ENCODE data around the gene MED8. TPM values are rescaled to one million over a fixed set of nuclear protein-coding genes. Genes with fewer than 3 reads are reported as not detected.

MED8 gene
- total and polyA plus RNA-seq, 2 of the 13 experiments (the other 11 are each of a cell fraction or from before 2014, with no cell fraction given), result 16.9 to 77.4 TPM

DNA sequence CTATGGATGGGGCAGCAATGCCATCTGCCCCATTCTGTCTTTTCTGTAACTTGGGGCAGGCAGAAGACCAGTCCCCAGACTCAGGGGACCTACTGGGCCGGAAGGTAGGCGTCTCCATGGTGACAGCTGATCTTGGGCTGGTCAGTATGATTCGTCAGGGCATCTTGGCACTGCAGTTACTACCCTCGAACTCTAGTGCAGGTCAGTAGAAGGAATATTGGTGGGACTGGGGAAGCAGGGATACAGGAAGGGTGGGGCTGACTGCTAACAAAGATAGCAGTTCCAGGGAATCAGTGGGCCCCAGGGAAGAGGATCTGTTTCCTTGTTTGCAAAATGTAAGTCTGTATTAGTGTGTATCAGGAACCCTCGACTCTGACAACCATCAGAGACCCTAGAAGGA is 26.3 kb upstream of the MED8 start:
- Histone ChIP-seq H3K27me3 (ENCODE audit: control insufficient read depth in 1 of 2, insufficient read depth in 2 of 2, low read length in 2 of 2) (no peaks in the 10 kb centered on the region), H2AFZ (ENCODE audit: low read length) (no peak overlapping the region), H4K20me1 (ENCODE audit: insufficient read depth, low read length) (no peaks in the 10 kb centered on the region), H3K4me2 (ENCODE audit: low read depth, low read length) (no peak overlapping the region), H3K27ac (ENCODE audit: extremely low read length, insufficient read depth, low read length) (no peak overlapping the region), H3K4me3 (replicated peaks in 1 of 3; ENCODE audit: insufficient read depth in 1 of 3, low read depth in 2 of 3, low read length in 3 of 3) (no peak overlapping the region), H3K79me2 (ENCODE audit: insufficient read depth, low read length) (no peaks in the 10 kb centered on the region), H3K9me3 (ENCODE audit: low read length) (no peaks in the 10 kb centered on the region), H3K9ac (ENCODE audit: insufficient read depth, low read depth, low read length) (no peak overlapping the region), H3K36me3 (replicated peaks in 1 of 2; ENCODE audit: control insufficient read depth in 1 of 2, insufficient read depth in 2 of 2, low read length in 2 of 2) (peaks cover 7 to 30% of the 10 kb centered on the region in 2 experiments; a peak in 4 of 5 replicates), H3K4me1 (ENCODE audit: insufficient read depth, low read length) (peaks cover 16% of the 10 kb centered on the region)
- no TSS peak for BruUV-seq (replicated peaks)
- no peak for TF ChIP-seq RCOR2 (CRISPR knock-in tag; IDR thresholded peaks at IDR 0.05)
- no peak for TF ChIP-seq ZNF564 (CRISPR knock-in tag; IDR thresholded peaks at IDR 0.05)
- TF ChIP-seq U2AF1 (optimal IDR thresholded peaks at IDR 0.05; ENCODE audit: low read depth, low read length), result no peak
- TF ChIP-seq HBP1 (CRISPR knock-in tag; IDR thresholded peaks at IDR 0.05; ENCODE audit: low read depth), result no peak
- no peak for TF ChIP-seq MAFF (IDR thresholded peaks at IDR 0.05; ENCODE audit: low read depth, low read length)
- TF ChIP-seq ZNF121 (CRISPR knock-in tag; IDR thresholded peaks at IDR 0.05), result no peak
- TF ChIP-seq ZNF674 (CRISPR knock-in tag; IDR thresholded peaks at IDR 0.05; ENCODE audit: low read depth), result no peak
- no peak for TF ChIP-seq TBP (CRISPR knock-in tag; IDR thresholded peaks at IDR 0.05)
- TF ChIP-seq PRDM15 (CRISPR knock-in tag; IDR thresholded peaks at IDR 0.05), result no peak
- intact Hi-C loops (cut with micrococcal nuclease; ENCODE audit: unreplicated experiment), result no loop called here
- WGBS (ENCODE audit: low lambda C conversion rate), result 88% methylated on average over 5 of the region's 5 CpGs
- ATAC-seq, result no peak
- CTCF ChIA-PET (ENCODE audit: low intra/inter-chr PET ratio, low total read pairs), result interaction anchor here (2.0 kb wide), 1 partner anchor 178 kb away, joined by 36 read pairs; no protein-coding TSS in a partner anchor
- in situ Hi-C loops (cut with HindIII; ENCODE audit: extremely low pct_ligation_motif_present, low pct_unique_long_range_greater_than_20kb), result loop anchor here (25.0 kb wide), 1 partner anchor 504 kb away; no protein-coding TSS in a partner anchor
- POLR2A ChIA-PET, result no interaction called here
- no peak for FAIRE-seq
- DNase-seq (ENCODE audit: low spot score), result no peak

Data from HepG2 (cell line).